ENCODE results near the gene AAGAB. TPM values are rescaled to one million over a fixed set of nuclear protein-coding genes. Genes with fewer than 3 reads are reported as not detected.
"Not testable (repeated sequence)": the region's sequence is repeated elsewhere in the genome, so short reads cannot be mapped to it uniquely, and the experiment has no call there.

The AAGAB gene
- total and polyA plus RNA-seq, 8 donors: 11.2 to 89.5 (median 32.0) TPM

GRCh38 chr15:67300266-67301025 lies 46.0 kb upstream of the AAGAB start:
- intact Hi-C loops (cut with DNase I; ENCODE audit: low total_unique reads): loop anchor here (5.0 kb wide), 1 partner anchor 353 kb away; no protein-coding TSS in a partner anchor
- TF ChIP-seq POLR2A (IDR thresholded peaks at IDR 0.05) (no peak), CTCF (IDR thresholded peaks at IDR 0.05) (no peak), EP300 (IDR thresholded peaks at IDR 0.05) (no peak), POLR2AphosphoS5 (IDR thresholded peaks at IDR 0.05) (no peak)
- Histone ChIP-seq H3K9me3 (no peaks in the 10 kb centered on the region), H3K36me3 (no peaks in the 10 kb centered on the region), H3K4me3 (no peak overlapping the region), H3K4me1 (no peaks in the 10 kb centered on the region), H3K27ac (no peak overlapping the region), H3K27me3 (no peaks in the 10 kb centered on the region)
- DNase-seq: no peak
- WGBS, 5 donors: 67 to 91% (median 86%) methylated on average over 2 of the region's 2 CpGs

- no peaks in the 10 kb centered on the region for H3K9me3 ChIP-seq
- no peaks in the 10 kb centered on the region for H3K36me3 ChIP-seq
- DNase-seq: no peak
- WGBS, 5 donors: 78 to 95% (median 81%) methylated on average over 1 of the region's 1 CpG
- H3K4me1 ChIP-seq: no peaks in the 10 kb centered on the region
- no peak overlapping the region for H3K4me3 ChIP-seq
- no peak for TF ChIP-seq POLR2AphosphoS5 (IDR thresholded peaks at IDR 0.05)
- no peak for TF ChIP-seq EP300 (IDR thresholded peaks at IDR 0.05)
- no peak for TF ChIP-seq CTCF (IDR thresholded peaks at IDR 0.05)
- no peak for TF ChIP-seq POLR2A (IDR thresholded peaks at IDR 0.05)
- no peaks in the 10 kb centered on the region for H3K27me3 ChIP-seq
- intact Hi-C loops (cut with DNase I; ENCODE audit: low total_unique reads): no loop called here
- H3K27ac ChIP-seq: no peak overlapping the region
These were observed 42.2 kb upstream of the AAGAB start for GRCh38 chr15:67296684-67297083.

- H3K27me3 ChIP-seq: no peaks in the 10 kb centered on the region
- WGBS, 5 donors: 52 to 84% (median 74%) methylated on average over 5 of the region's 5 CpGs
- no peaks in the 10 kb centered on the region for H3K9me3 ChIP-seq
- TF ChIP-seq POLR2A (IDR thresholded peaks at IDR 0.05): no peak
- TF ChIP-seq CTCF (IDR thresholded peaks at IDR 0.05): no peak
- TF ChIP-seq POLR2AphosphoS5 (IDR thresholded peaks at IDR 0.05): no peak
- TF ChIP-seq EP300 (IDR thresholded peaks at IDR 0.05): no peak
- H3K4me3 ChIP-seq: no peak overlapping the region
- H3K4me1 ChIP-seq: no peaks in the 10 kb centered on the region
- intact Hi-C loops (cut with DNase I; ENCODE audit: low total_unique reads): no loop called here
- H3K27ac ChIP-seq: no peak overlapping the region
- H3K36me3 ChIP-seq: no peaks in the 10 kb centered on the region
- peak in 1 of 2 donors; percentile 10 for DNase-seq
These were observed 41.7 kb upstream of the AAGAB start for GRCh38 chr15:67296188-67296587.

- intact Hi-C loops (cut with DNase I; ENCODE audit: low total_unique reads): no loop called here
- Histone ChIP-seq H3K4me3 (no peak overlapping the region), H3K36me3 (no peaks in the 10 kb centered on the region), H3K27me3 (no peaks in the 10 kb centered on the region), H3K9me3 (peaks cover 0 to 7% (median 6%) of the 10 kb centered on the region in 4 donors), H3K4me1 (no peaks in the 10 kb centered on the region), H3K27ac (no peak overlapping the region)
- WGBS, 5 donors: 92 to 100% (median 98%) methylated on average over 1 of the region's 1 CpG
- DNase-seq: no peak
- no peak for TF ChIP-seq POLR2AphosphoS5 (IDR thresholded peaks at IDR 0.05)
- no peak for TF ChIP-seq CTCF (IDR thresholded peaks at IDR 0.05)
- TF ChIP-seq EP300 (IDR thresholded peaks at IDR 0.05): no peak
- TF ChIP-seq POLR2A (IDR thresholded peaks at IDR 0.05): no peak
These were observed 35.9 kb upstream of the AAGAB start for GRCh38 chr15:67290319-67290718.

- H3K27ac ChIP-seq; DNase-seq; H3K4me3 ChIP-seq; H3K4me1 ChIP-seq; intact Hi-C loops (cut with DNase I; ENCODE audit: low total_unique reads); H3K36me3 ChIP-seq; H3K9me3 ChIP-seq; H3K27me3 ChIP-seq: not testable (repeated sequence)
- WGBS, 5 donors: 83 to 98% (median 85%) methylated on average over 6 of the region's 6 CpGs
These were observed 31.9 kb upstream of the AAGAB start for GRCh38 chr15:67286400-67286799.

- H3K4me1 ChIP-seq; H3K27ac ChIP-seq; intact Hi-C loops (cut with DNase I; ENCODE audit: low total_unique reads); H3K4me3 ChIP-seq; DNase-seq; H3K36me3 ChIP-seq; H3K9me3 ChIP-seq; H3K27me3 ChIP-seq: not testable (repeated sequence)
These were observed 31.2 kb upstream of the AAGAB start for GRCh38 chr15:67285625-67286024.

Measured in stomach (tissue), 9 donors.